Esophagus (tissue), 2 donors: ENCODE data around the gene PRRX1. TPM values are rescaled to one million over a fixed set of nuclear protein-coding genes. Genes with fewer than 3 reads are reported as not detected.

Source experiments
- H3K27ac ChIP-seq, 2 donors: one replicate each; pipeline ENCODE4 v1.5.1; 2013; ENCODE audit warnings: low read depth in 2 of 2, mild to moderate bottlenecking in 2 of 2, inconsistent platforms in 1 of 2, low read length in 1 of 2, moderate library complexity in 1 of 2
- H3K27me3 ChIP-seq, 2 donors: one replicate each; pipeline ENCODE4 v1.6.1; 2013; ENCODE audit warnings: low read length in 2 of 2, control low read depth in 1 of 2, mild to moderate bottlenecking in 1 of 2; ENCODE audit not compliant: insufficient read depth in 2 of 2, control insufficient read depth in 1 of 2
- H3K36me3 ChIP-seq, 2 donors: one replicate each; pipeline ENCODE4 v1.6.1; 2013; ENCODE audit warnings: low read length in 1 of 2; ENCODE audit not compliant: control insufficient read depth in 2 of 2, insufficient read depth in 2 of 2
- H3K4me1 ChIP-seq, 2 donors: one replicate each; pipeline ENCODE4 v1.6.1; 2013; ENCODE audit warnings: low read length in 1 of 2; ENCODE audit not compliant: control insufficient read depth in 2 of 2, insufficient read depth in 2 of 2
- H3K4me3 ChIP-seq, 2 donors: one replicate each; pipeline ENCODE4 v1.5.1; 2013; ENCODE audit warnings: low read length in 2 of 2, mild to moderate bottlenecking in 2 of 2, low read depth in 1 of 2, moderate library complexity in 1 of 2
- H3K9me3 ChIP-seq, 2 donors: one replicate each; pipeline ENCODE4 v1.6.1; 2013; ENCODE audit warnings: mild to moderate bottlenecking in 2 of 2, low read depth in 1 of 2, low read length in 1 of 2, moderate library complexity in 1 of 2; ENCODE audit not compliant: control insufficient read depth in 2 of 2, insufficient read depth in 1 of 2
- WGBS, 2 donors: extraction: QIAGEN DNeasy Blood & Tissue Kit; methylation state at CpG; one replicate each; pipeline ENCODE4 v1.1.7; 2013; 5-methylcytosine and 5-hydroxymethylcytosine counted together
- polyA plus RNA-seq, 2 donors: library from polyadenylated mRNA; stranded (reverse); fragments of 200-250 nt; gene quantifications; one replicate each; pipeline ENCODE4 v1.2.3, GENCODE V29; 2013
- donor health status: healthy with polysubstance abuse.
- donor health status: Bipolar disorder and iron deficiency.

Gene PRRX1
- polyA plus RNA-seq, 2 donors, result 2.2 to 4.5 TPM

DNA sequence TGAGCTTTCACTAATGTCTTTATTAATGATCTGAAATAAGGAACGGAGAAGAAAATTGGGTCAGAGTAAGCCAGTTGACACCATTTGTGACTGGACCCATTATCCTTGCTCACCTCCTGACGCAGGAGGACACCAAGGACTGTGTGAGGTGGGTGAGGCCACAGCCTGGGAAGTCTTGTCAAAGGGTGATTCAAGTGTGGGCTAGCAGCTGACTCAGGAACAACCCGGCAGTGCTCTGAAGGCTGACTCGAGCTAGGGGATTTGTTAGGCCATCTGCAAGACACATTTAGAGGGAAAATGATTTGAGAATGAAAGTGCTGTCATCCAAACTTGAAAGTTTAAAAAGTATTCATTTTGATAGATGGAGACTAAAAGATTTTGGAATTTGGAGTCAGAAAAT, 21.2 kb downstream of the PRRX1 start:
- 52 to 72% methylated on average over 4 of the region's 4 CpGs for WGBS, 2 donors
- no peaks in the 10 kb centered on the region for H3K36me3 ChIP-seq
- no peaks in the 10 kb centered on the region for H3K27me3 ChIP-seq
- no peaks in the 10 kb centered on the region for H3K4me1 ChIP-seq
- no peak overlapping the region for H3K4me3 ChIP-seq
- no peaks in the 10 kb centered on the region for H3K9me3 ChIP-seq
- no peak overlapping the region for H3K27ac ChIP-seq

DNA sequence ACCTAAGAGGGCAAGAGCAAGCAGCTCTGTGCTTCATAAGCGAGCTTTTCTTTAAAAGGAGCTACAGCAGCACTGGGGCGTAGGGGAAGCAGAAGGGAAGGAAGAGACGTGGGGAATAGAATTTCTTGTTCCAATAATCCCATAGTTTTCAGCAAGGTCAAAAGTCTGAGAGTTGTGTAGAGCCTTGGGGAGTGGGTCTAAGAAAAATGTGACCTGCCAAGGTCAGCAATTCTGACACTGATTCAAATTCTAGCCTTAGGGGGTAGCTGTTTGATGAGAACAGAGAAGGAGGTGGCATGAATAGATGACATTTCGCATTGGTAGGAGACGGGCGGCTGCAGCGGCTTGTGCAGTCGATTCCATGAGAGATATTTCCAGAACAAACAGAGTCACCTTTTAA, 22.4 kb downstream of the PRRX1 start:
- Histone ChIP-seq H3K4me1 (no peaks in the 10 kb centered on the region), H3K27ac (no peak overlapping the region), H3K36me3 (no peaks in the 10 kb centered on the region), H3K27me3 (no peaks in the 10 kb centered on the region), H3K9me3 (no peaks in the 10 kb centered on the region), H3K4me3 (no peak overlapping the region)
- 90 to 91% methylated on average over 8 of the region's 8 CpGs for WGBS, 2 donors

- no peak overlapping the region for H3K27ac ChIP-seq
- H3K4me1 ChIP-seq, result no peaks in the 10 kb centered on the region
- H3K4me3 ChIP-seq, result no peak overlapping the region
- WGBS, 2 donors, result 84 to 86% methylated on average over 4 of the region's 4 CpGs
- no peaks in the 10 kb centered on the region for H3K36me3 ChIP-seq
- H3K9me3 ChIP-seq, result no peaks in the 10 kb centered on the region
- no peaks in the 10 kb centered on the region for H3K27me3 ChIP-seq
Observed at GRCh38 chr1:170687621-170688020, 23.7 kb downstream of the PRRX1 start.

- Histone ChIP-seq H3K36me3 (no peaks in the 10 kb centered on the region), H3K4me1 (peaks cover 0 to 2% of the 10 kb centered on the region in 2 donors), H3K9me3 (no peaks in the 10 kb centered on the region), H3K4me3 (no peak overlapping the region), H3K27ac (no peak overlapping the region), H3K27me3 (no peaks in the 10 kb centered on the region)
Observed at GRCh38 chr1:170691258-170691657, 27.3 kb downstream of the PRRX1 start.

- WGBS, 2 donors, result 20 to 32% methylated on average over 2 of the region's 2 CpGs
- H3K4me1 ChIP-seq, result peaks cover 2 to 3% of the 10 kb centered on the region in 2 donors
Observed at GRCh38 chr1:170692866-170693575, 29.1 kb downstream of the PRRX1 start.

GRCh38 chr1:170694172-170694926, 30.4 kb downstream of the PRRX1 start:
- no peaks in the 10 kb centered on the region for H3K36me3 ChIP-seq
- H3K27me3 ChIP-seq, result no peaks in the 10 kb centered on the region
- H3K4me3 ChIP-seq, result no peak overlapping the region
- H3K27ac ChIP-seq, result no peak overlapping the region
- H3K4me1 ChIP-seq, result peaks cover 2 to 3% of the 10 kb centered on the region in 2 donors
- no peaks in the 10 kb centered on the region for H3K9me3 ChIP-seq
- 52 to 59% methylated on average over 6 of the region's 6 CpGs for WGBS, 2 donors

More at GRCh38 chr1:170692866-170693575, 29.1 kb downstream of the PRRX1 start:
- Histone ChIP-seq H3K36me3 (no peaks in the 10 kb centered on the region), H3K27me3 (no peaks in the 10 kb centered on the region), H3K27ac (no peak overlapping the region), H3K9me3 (no peaks in the 10 kb centered on the region), H3K4me3 (no peak overlapping the region)

GRCh38 chr1:170695955-170696590, 32.1 kb downstream of the PRRX1 start:
- Histone ChIP-seq H3K27me3 (no peaks in the 10 kb centered on the region), H3K9me3 (no peaks in the 10 kb centered on the region), H3K27ac (no peak overlapping the region), H3K36me3 (no peaks in the 10 kb centered on the region), H3K4me3 (no peak overlapping the region), H3K4me1 (peaks cover 5 to 7% of the 10 kb centered on the region in 2 donors)
- 81 to 85% methylated on average over 6 of the region's 6 CpGs for whole genome bisulfite sequencing, 2 donors

- peaks cover 5 to 7% of the 10 kb centered on the region in 2 donors for H3K4me1 ChIP-seq
- H3K27me3 ChIP-seq, result no peaks in the 10 kb centered on the region
- WGBS, 2 donors, result 40 to 52% methylated on average over 6 of the region's 6 CpGs
- H3K36me3 ChIP-seq, result no peaks in the 10 kb centered on the region
- peak overlapping the region in 1 of 2 donors; percentile 25 for H3K27ac ChIP-seq
- no peak overlapping the region for H3K4me3 ChIP-seq
- H3K9me3 ChIP-seq, result no peaks in the 10 kb centered on the region
Observed at GRCh38 chr1:170696591-170697290, 32.8 kb downstream of the PRRX1 start.

DNA sequence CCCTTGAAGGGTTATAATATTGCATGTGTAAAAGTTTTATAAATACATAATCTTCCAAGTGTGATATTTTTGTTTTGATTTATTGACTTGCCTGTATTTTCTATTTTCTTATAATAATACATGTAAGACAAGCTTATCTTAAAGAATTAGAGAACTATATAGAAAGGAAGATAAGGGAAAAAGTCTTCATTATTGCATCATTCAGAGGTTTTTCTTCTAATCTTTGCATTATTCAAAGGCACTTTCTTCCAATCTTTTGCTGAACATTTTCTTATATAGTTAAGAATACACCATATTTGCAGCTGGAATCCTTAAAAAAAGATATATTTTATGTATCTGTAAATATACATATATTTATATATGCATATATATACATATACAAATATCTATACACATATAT, 33.4 kb downstream of the PRRX1 start:
- Histone ChIP-seq H3K27ac (no peak overlapping the region), H3K4me3 (no peak overlapping the region), H3K27me3 (no peaks in the 10 kb centered on the region), H3K9me3 (no peaks in the 10 kb centered on the region), H3K36me3 (no peaks in the 10 kb centered on the region), H3K4me1 (peaks cover 5 to 7% of the 10 kb centered on the region in 2 donors)
